ENCODE data around the gene ADAMTS7. TPM values are rescaled to one million over a fixed set of nuclear protein-coding genes. Genes with fewer than 3 reads are reported as not detected.
A peak's percentile ranks its signal among the peaks of the same experiment; 100 is the strongest.
"Not testable (repeated sequence)": the region's sequence is repeated elsewhere in the genome, so short reads cannot be mapped to it uniquely, and the experiment has no call there.

The ADAMTS7 gene
- total RNA-seq, 1 experiment from 2014 or later, result 4.2 TPM

DNA sequence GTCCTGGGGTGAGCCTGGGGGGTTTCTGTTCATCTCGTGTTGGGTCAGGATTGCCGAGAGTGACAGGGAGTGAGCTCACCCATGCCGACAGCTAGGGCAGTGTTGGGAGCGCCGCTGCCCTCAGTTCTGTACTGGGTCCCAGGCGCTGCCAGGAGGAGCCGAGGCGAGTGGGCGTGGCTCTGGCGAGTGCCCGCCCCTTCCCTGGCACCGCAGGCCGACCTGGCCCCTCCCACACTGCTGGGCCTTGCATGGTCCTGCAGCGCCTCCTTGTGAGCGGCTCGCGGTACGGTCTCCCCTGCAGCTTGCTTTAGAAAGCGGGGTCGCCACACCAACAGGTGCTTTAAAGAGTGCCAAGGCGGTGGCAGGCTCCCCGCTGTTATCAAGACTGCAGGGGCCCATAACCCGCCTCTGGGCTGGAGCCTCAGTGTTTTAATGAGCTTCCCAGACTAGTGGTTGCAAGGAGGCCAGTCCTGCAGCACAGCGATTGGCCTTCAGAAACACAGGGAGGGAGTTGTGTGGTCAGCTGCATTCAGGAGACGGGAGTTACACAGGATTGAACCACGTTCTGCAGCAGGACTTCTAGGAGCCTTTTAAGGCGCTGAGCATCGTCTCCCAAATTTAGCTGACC lies 60.2 kb downstream of the ADAMTS7 start:
- peaks cover 12% of the 10 kb centered on the region for H3K4me1 ChIP-seq (ENCODE audit: insufficient read depth, low read length)
- peak overlapping the region; percentile 77 for H2AFZ ChIP-seq (ENCODE audit: low read length)
- H3K4me3 ChIP-seq (ENCODE audit: low read length), result peak overlapping the region; percentile 51
- H3K9me3 ChIP-seq (ENCODE audit: low read length); BruUV-seq (replicated peaks); H3K27ac ChIP-seq (ENCODE audit: low read length); H3K36me3 ChIP-seq (ENCODE audit: low read depth, low read length); CTCF ChIA-PET; H3K9me2 ChIP-seq (replicated peaks; ENCODE audit: low read length); H3K27me3 ChIP-seq (ENCODE audit: low read length); H4K20me1 ChIP-seq (ENCODE audit: low read length); POLR2A ChIA-PET (ENCODE audit: unreplicated experiment); H3K79me2 ChIP-seq (ENCODE audit: low read length); H3K9ac ChIP-seq (ENCODE audit: low read length); H3F3A ChIP-seq (ENCODE audit: low read length, unreplicated experiment): not testable (repeated sequence)
- peak overlapping the region; percentile 78 for H3K4me2 ChIP-seq (ENCODE audit: low read length)
- peak; percentile 85 for ATAC-seq
- peak; percentile 89 for DNase-seq
- intact Hi-C loops (cut with micrococcal nuclease), result loop anchor here (2.0 kb wide), 1 partner anchor 132 kb away; no protein-coding TSS in a partner anchor
- TF ChIP-seq CTCF (conservative IDR thresholded peaks at IDR 0.05; ENCODE audit: low read depth, low read length), result peak; percentile 74

- Histone ChIP-seq H3K4me3 (ENCODE audit: low read length) (peak overlapping the region; percentile 51), H3K4me2 (ENCODE audit: low read length) (peak overlapping the region; percentile 78), H3K4me1 (ENCODE audit: insufficient read depth, low read length) (peaks cover 7% of the 10 kb centered on the region), H3K27ac (ENCODE audit: low read length) (no peak overlapping the region), H4K20me1 (ENCODE audit: low read length) (no peaks in the 10 kb centered on the region), H2AFZ (ENCODE audit: low read length) (peak overlapping the region; percentile 77), H3K36me3 (ENCODE audit: low read depth, low read length) (no peaks in the 10 kb centered on the region), H3K27me3 (ENCODE audit: low read length) (no peaks in the 10 kb centered on the region), H3K9me2 (replicated peaks; ENCODE audit: low read length) (no peaks in the 10 kb centered on the region), H3K79me2 (ENCODE audit: low read length) (no peaks in the 10 kb centered on the region), H3K9ac (ENCODE audit: low read length) (no peak overlapping the region), H3F3A (ENCODE audit: low read length, unreplicated experiment) (no peaks in the 10 kb centered on the region), H3K9me3 (ENCODE audit: low read length) (no peaks in the 10 kb centered on the region)
- ATAC-seq, result peak; percentile 58
- ChIA-PET POLR2A (ENCODE audit: unreplicated experiment) (no interaction called here), CTCF (no interaction called here)
- TF ChIP-seq CTCF (conservative IDR thresholded peaks at IDR 0.05; ENCODE audit: low read depth, low read length) (no peak), EZH2phosphoT487 (IDR thresholded peaks at IDR 0.05; ENCODE audit: borderline replicate concordance, low read length) (no peak), EZH2 (IDR thresholded peaks at IDR 0.05; ENCODE audit: low read length, unreplicated experiment) (no peak)
- intact Hi-C loops (cut with micrococcal nuclease), result loop anchor here (2.0 kb wide), 1 partner anchor 132 kb away; no protein-coding TSS in a partner anchor
- BruUV-seq (replicated peaks), result no TSS peak
- DNase-seq, result peak; percentile 10
These were observed 60.7 kb downstream of the ADAMTS7 start for GRCh38 chr15:78750566-78750965.

DNA sequence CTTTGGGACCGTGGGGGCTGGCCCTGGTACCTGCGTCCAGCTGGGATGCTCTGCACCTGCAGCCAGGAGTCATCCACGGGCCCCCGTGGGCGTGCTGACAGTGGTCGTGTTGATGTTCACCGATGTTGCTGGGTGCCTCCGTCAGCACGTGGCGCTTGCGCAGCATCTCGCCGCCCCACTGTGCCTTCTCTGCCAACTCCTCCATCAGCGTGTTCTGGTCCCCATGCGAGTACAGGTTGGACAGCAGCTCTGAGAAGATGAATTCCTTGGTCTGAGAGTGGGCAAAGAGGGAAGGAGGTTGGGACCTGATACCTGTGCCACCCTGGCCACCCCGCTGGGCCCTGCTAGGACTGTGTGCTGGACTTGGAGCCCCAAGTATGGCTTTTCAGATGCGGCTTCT lies 61.4 kb downstream of the ADAMTS7 start:
- Histone ChIP-seq H3K4me2 (ENCODE audit: low read length) (no peak overlapping the region), H3K4me1 (ENCODE audit: insufficient read depth, low read length) (peaks cover 6% of the 10 kb centered on the region), H3F3A (ENCODE audit: low read length, unreplicated experiment) (no peaks in the 10 kb centered on the region), H4K20me1 (ENCODE audit: low read length) (no peaks in the 10 kb centered on the region), H3K36me3 (ENCODE audit: low read depth, low read length) (no peaks in the 10 kb centered on the region), H3K9ac (ENCODE audit: low read length) (no peak overlapping the region), H3K9me2 (replicated peaks; ENCODE audit: low read length) (no peaks in the 10 kb centered on the region), H3K27me3 (ENCODE audit: low read length) (no peaks in the 10 kb centered on the region), H3K4me3 (ENCODE audit: low read length) (no peak overlapping the region), H3K27ac (ENCODE audit: low read length) (no peak overlapping the region), H2AFZ (ENCODE audit: low read length) (no peak overlapping the region), H3K79me2 (ENCODE audit: low read length) (no peaks in the 10 kb centered on the region), H3K9me3 (ENCODE audit: low read length) (no peaks in the 10 kb centered on the region)
- DNase-seq (no peak), ATAC-seq (no peak)
- BruUV-seq (replicated peaks), result no TSS peak
- no peak for TF ChIP-seq EZH2phosphoT487 (IDR thresholded peaks at IDR 0.05; ENCODE audit: borderline replicate concordance, low read length)
- TF ChIP-seq CTCF (conservative IDR thresholded peaks at IDR 0.05; ENCODE audit: low read depth, low read length), result no peak
- TF ChIP-seq EZH2 (IDR thresholded peaks at IDR 0.05; ENCODE audit: low read length, unreplicated experiment), result no peak
- ChIA-PET CTCF (no interaction called here), POLR2A (ENCODE audit: unreplicated experiment) (no interaction called here)
- intact Hi-C loops (cut with micrococcal nuclease), result loop anchor here (2.0 kb wide), 1 partner anchor 131 kb away; no protein-coding TSS in a partner anchor

GRCh38 chr15:78747877-78748276 lies 63.4 kb downstream of the ADAMTS7 start:
- ATAC-seq; H3K9ac ChIP-seq (ENCODE audit: low read length); H3K27me3 ChIP-seq (ENCODE audit: low read length); POLR2A ChIA-PET (ENCODE audit: unreplicated experiment); H3K9me3 ChIP-seq (ENCODE audit: low read length); H4K20me1 ChIP-seq (ENCODE audit: low read length); H3K9me2 ChIP-seq (replicated peaks; ENCODE audit: low read length); H3K4me1 ChIP-seq (ENCODE audit: insufficient read depth, low read length); H3K36me3 ChIP-seq (ENCODE audit: low read depth, low read length); H3K4me2 ChIP-seq (ENCODE audit: low read length); H3F3A ChIP-seq (ENCODE audit: low read length, unreplicated experiment); H3K79me2 ChIP-seq (ENCODE audit: low read length); DNase-seq; H2AFZ ChIP-seq (ENCODE audit: low read length); H3K27ac ChIP-seq (ENCODE audit: low read length); CTCF ChIA-PET; BruUV-seq (replicated peaks); H3K4me3 ChIP-seq (ENCODE audit: low read length); intact Hi-C loops (cut with micrococcal nuclease): not testable (repeated sequence)

Data from PC-3 (cell line).